Thyroid gland (tissue), 4 donors: ENCODE data around the gene STIM1.

Experiments used
- CTCF ChIP-seq, 6 experiments: fragments of 200-600 bp in 3 of 6; fragments of 450-650 bp in 3 of 6; sonication (generic) in 3 of 6; IDR thresholded peaks; one replicate each; pipeline ENCODE4 v1.5.1; 2016 to 2019; ENCODE audit warnings: antibody characterized with exemption in 6 of 6, mild to moderate bottlenecking in 2 of 6, inconsistent platforms in 1 of 6, moderate library complexity in 1 of 6
- POLR2A ChIP-seq, 2 donors: fragments of 450-650 bp; IDR thresholded peaks; one replicate each; pipeline ENCODE4 v1.6.1; 2017; ENCODE audit warnings: antibody characterized with exemption in 2 of 2, mild to moderate bottlenecking in 2 of 2, moderate library complexity in 1 of 2

- no peak for TF ChIP-seq CTCF (IDR thresholded peaks at IDR 0.05)
- TF ChIP-seq POLR2A (IDR thresholded peaks at IDR 0.05): peak in 1 of 2 donors; percentile 42
These were observed 15.2 kb upstream of the STIM1 start for GRCh38 chr11:3840004-3840869.
